H1 (cell line): Measurements from ENCODE around the gene AGPAT2. TPM values are rescaled to one million over a fixed set of nuclear protein-coding genes. Genes with fewer than 3 reads are reported as not detected.
"Not testable (repeated sequence)": the region's sequence is repeated elsewhere in the genome, so short reads cannot be mapped to it uniquely, and the experiment has no call there.

Experiments used
- CTCF ChIA-PET: fragments of 300-600 bp; sonication (Branson Sonifier 250); formaldehyde crosslinking; loops from one replicate; lab custom pipeline; 2021; ENCODE audit not compliant: partially characterized antibody; lab: Charles Lee
- POLR2A ChIA-PET: fragments of 300-600 bp; sonication (Branson Sonifier 250); formaldehyde crosslinking; loops from one replicate; lab custom pipeline; 2021; ENCODE audit warnings: inconsistent platforms; ENCODE audit not compliant: partially characterized antibody; lab: Charles Lee
- DNase-seq, 2 experiments: peaks; one replicate each; pipeline versions ENCODE4 v3.0.0 to v3.0.0-alpha.2; 2010 to 2022; ENCODE audit warnings: low spot score in 2 of 2, low read depth in 1 of 2, mixed read lengths in 1 of 2
- FAIRE-seq: peaks from 2 replicates; lab custom pipeline; 2011; peaks lifted over from hg19 to GRCh38; lab: Jason Lieb, UNC
- H2AFZ ChIP-seq: 2 replicates; pipeline ENCODE4 v1.8.1; 2012; ENCODE audit warnings: low read length, inconsistent platforms
- H2AK5ac ChIP-seq: 2 replicates; pipeline ENCODE4 v1.6.1; 2013; ENCODE audit warnings: low read depth, low read length
- H2BK120ac ChIP-seq: replicated peaks from 2 replicates; pipeline ENCODE3; 2013; ENCODE audit warnings: low read depth, low read length, inconsistent platforms
- H2BK12ac ChIP-seq: 2 replicates; pipeline ENCODE4 v1.6.1; 2013; ENCODE audit warnings: low read depth, low read length
- H2BK15ac ChIP-seq: 2 replicates; pipeline ENCODE4 v1.6.1; 2013; ENCODE audit warnings: low read length
- H2BK20ac ChIP-seq: 2 replicates; pipeline ENCODE4 v1.6.1; 2013; ENCODE audit warnings: low read length
- H2BK5ac ChIP-seq: 2 replicates; pipeline ENCODE4 v1.6.1; 2013; ENCODE audit warnings: low read depth, low read length
- H3K14ac ChIP-seq: 2 replicates; pipeline ENCODE4 v1.6.1; 2013; ENCODE audit warnings: inconsistent platforms; ENCODE audit not compliant: insufficient read length
- H3K18ac ChIP-seq: 2 replicates; pipeline ENCODE4 v1.6.1; 2013; ENCODE audit warnings: low read length; ENCODE audit errors: extremely low read depth
- H3K23ac ChIP-seq: 2 replicates; pipeline ENCODE4 v1.6.1; 2013; ENCODE audit warnings: inconsistent platforms; ENCODE audit not compliant: insufficient read length
- H3K23me2 ChIP-seq: 2 replicates; pipeline ENCODE4 v1.6.1; 2013; ENCODE audit warnings: low read depth, low read length
- H3K27ac ChIP-seq: 2 replicates; pipeline ENCODE4 v1.6.1; 2011; ENCODE audit warnings: low read depth, low read length, inconsistent platforms
- H3K27me3 ChIP-seq, 4 experiments: replicated peaks in 1 of 4; 1 replicate in 1 of 4; 2 replicates in 3 of 4; pipeline versions ENCODE4 v1.6.1 to v1.8.1; 2011 to 2013; ENCODE audit warnings: low read length in 3 of 4, mild to moderate bottlenecking in 3 of 4, inconsistent platforms in 2 of 4, mixed read lengths in 2 of 4, moderate library complexity in 1 of 4; ENCODE audit not compliant: control insufficient read depth in 3 of 4, insufficient read depth in 3 of 4; ENCODE audit errors: extremely low read depth in 1 of 4
- H3K36me3 ChIP-seq, 4 experiments: 2 replicates each; pipeline versions ENCODE4 v1.6.1 to v1.8.1; 2011 to 2013; ENCODE audit warnings: mild to moderate bottlenecking in 4 of 4, low read length in 3 of 4, moderate library complexity in 2 of 4, control low read depth in 1 of 4, inconsistent platforms in 1 of 4; ENCODE audit not compliant: insufficient read depth in 4 of 4, control insufficient read depth in 2 of 4
- H3K4ac ChIP-seq: replicated peaks from 2 replicates; pipeline ENCODE3; 2013; ENCODE audit warnings: low read length, low read depth, mixed read lengths, inconsistent platforms; ENCODE audit not compliant: insufficient read length
- H3K4me1 ChIP-seq, 4 experiments: replicated peaks in 1 of 4; 1 replicate in 1 of 4; 2 replicates in 3 of 4; pipeline versions ENCODE4 v1.6.1 to v1.8.1; 2011 to 2013; ENCODE audit warnings: low read length in 3 of 4, inconsistent platforms in 2 of 4, mixed read lengths in 1 of 4; ENCODE audit not compliant: insufficient read depth in 4 of 4, control insufficient read depth in 3 of 4
- H3K4me2 ChIP-seq, 2 experiments: 2 replicates each; pipeline versions ENCODE4 v1.6.1 to v1.8.1; 2011 to 2013; ENCODE audit warnings: low read depth in 2 of 2, low read length in 2 of 2, control low read depth in 1 of 2, inconsistent platforms in 1 of 2, mild to moderate bottlenecking in 1 of 2; ENCODE audit not compliant: insufficient read depth in 1 of 2
- H3K4me3 ChIP-seq, 4 experiments: fragments of 200-600, 300-600 bp in 1 of 4; sonication (generic), shearing (Covaris generic), sonication (Bioruptor Twin) in 1 of 4; 2 replicates each; pipeline versions ENCODE4 v1.5.1 to v1.8.1; 2011 to 2016; ENCODE audit warnings: low read length in 4 of 4, low read depth in 3 of 4, control low read depth in 2 of 4, inconsistent platforms in 2 of 4, mild to moderate bottlenecking in 2 of 4, mixed read lengths in 1 of 4, moderate library complexity in 1 of 4; ENCODE audit not compliant: insufficient read depth in 2 of 4; ENCODE audit errors: extremely low read depth in 1 of 4
- H3K56ac ChIP-seq: replicated peaks from 2 replicates; pipeline ENCODE3; 2013; ENCODE audit warnings: low read depth, mild to moderate bottlenecking, mixed read lengths, low read length, inconsistent platforms; ENCODE audit not compliant: insufficient read length
- H3K79me1 ChIP-seq: 2 replicates; pipeline ENCODE4 v1.6.1; 2013; ENCODE audit warnings: low read depth, low read length, control low read depth
- H3K79me2 ChIP-seq, 2 experiments: 2 replicates each; pipeline versions ENCODE4 v1.6.1 to v1.8.1; 2012 to 2013; ENCODE audit warnings: low read length in 2 of 2, mild to moderate bottlenecking in 2 of 2, inconsistent platforms in 1 of 2; ENCODE audit not compliant: insufficient read depth in 2 of 2, control insufficient read depth in 1 of 2
- H3K9ac ChIP-seq, 4 experiments: replicated peaks in 1 of 4; 1 replicate in 1 of 4; 2 replicates in 3 of 4; pipeline versions ENCODE4 v1.6.1 to v1.8.1; 2011 to 2013; ENCODE audit warnings: low read depth in 3 of 4, low read length in 3 of 4, control low read depth in 2 of 4, mild to moderate bottlenecking in 2 of 4, moderate library complexity in 2 of 4, inconsistent platforms in 1 of 4; ENCODE audit errors: extremely low read depth in 1 of 4
- H3K9me3 ChIP-seq, 2 experiments: 2 replicates each; pipeline versions ENCODE4 v1.6.1 to v1.8.1; 2012 to 2013; ENCODE audit warnings: mild to moderate bottlenecking in 2 of 2, moderate library complexity in 2 of 2, control low read depth in 1 of 2, inconsistent platforms in 1 of 2, low read depth in 1 of 2, low read length in 1 of 2, mixed read lengths in 1 of 2; ENCODE audit not compliant: insufficient read depth in 2 of 2
- H4K20me1 ChIP-seq, 2 experiments: replicated peaks in 1 of 2; 2 replicates each; pipeline versions ENCODE3 to v1.8.1; 2011 to 2013; ENCODE audit warnings: inconsistent platforms in 2 of 2, low read length in 2 of 2, mild to moderate bottlenecking in 1 of 2; ENCODE audit not compliant: insufficient read depth in 2 of 2, control insufficient read depth in 1 of 2
- H4K5ac ChIP-seq: 2 replicates; pipeline ENCODE4 v1.6.1; 2013; ENCODE audit warnings: low read length, low read depth, mixed read lengths, inconsistent platforms; ENCODE audit not compliant: insufficient read length
- H4K8ac ChIP-seq: 2 replicates; pipeline ENCODE4 v1.8.0; 2013; ENCODE audit warnings: mild to moderate bottlenecking, moderate library complexity, low read length, inconsistent platforms; ENCODE audit not compliant: insufficient read depth; ENCODE audit errors: extremely low read depth
- H4K91ac ChIP-seq: replicated peaks from 2 replicates; pipeline ENCODE3; 2013; ENCODE audit warnings: low read length, mixed read lengths, inconsistent platforms; ENCODE audit not compliant: insufficient read length
- WGBS, 2 experiments: shearing (Covaris generic) in 1 of 2; methylation state at CpG; one replicate each; pipeline versions ENCODE4 v1.1.6 to v1.1.7; 2013 to 2015; ENCODE audit warnings: low lambda C conversion rate in 2 of 2, mixed read lengths in 2 of 2, inconsistent platforms in 1 of 2, low coverage in 1 of 2, missing lambda C conversion rate in 1 of 2; ENCODE audit not compliant: insufficient replicate concordance in 2 of 2, insufficient coverage in 1 of 2, insufficient read length in 1 of 2; ENCODE audit errors: extremely low coverage in 1 of 2, missing lambda C conversion rate in 1 of 2; 5-methylcytosine and 5-hydroxymethylcytosine counted together
- polyA plus RNA-seq, 7 experiments: library from polyadenylated mRNA; depleted of rRNA in 3 of 7; stranded (reverse) in 5 of 7; unstranded in 2 of 7; fragments of >200 nt in 5 of 7; fragments of 200-250 nt in 2 of 7; gene quantifications; 1 replicate in 5 of 7; 2 replicates in 1 of 7; 4 replicates in 1 of 7; pipeline versions ENCODE4 v1.2.1 to v1.2.3, GENCODE V29; 2011 to 2013; ENCODE audit warnings: missing spikeins in 2 of 7, mixed read lengths in 2 of 7
- total RNA-seq: library from RNA; stranded (reverse); fragmentation: NEBNext Ultra II Directional; extraction: Animal tissue kit (Norgen Biotek cat#: 25700); gene quantifications from 2 replicates; pipeline ENCODE4 v1.2.1, GENCODE V29; 2021

AGPAT2 gene
- total and polyA plus RNA-seq, 2 of the 8 experiments (the other 6 are each of a cell fraction or from before 2014, with no cell fraction given): 31.6 to 37.6 TPM

- CTCF ChIA-PET: interaction anchor here (1.0 to 1.4 kb wide), 2 partner anchors 16 kb away, joined by 3 to 6 read pairs; no protein-coding TSS in a partner anchor
- H3K4ac ChIP-seq, H2BK12ac ChIP-seq, H3K23ac ChIP-seq, H4K5ac ChIP-seq, H2AFZ ChIP-seq, H2BK5ac ChIP-seq, H4K91ac ChIP-seq, H4K8ac ChIP-seq, DNase-seq, H3K56ac ChIP-seq, H3K9ac ChIP-seq, FAIRE-seq, H3K36me3 ChIP-seq, H2AK5ac ChIP-seq, H3K14ac ChIP-seq, H2BK15ac ChIP-seq, H3K27me3 ChIP-seq, H3K27ac ChIP-seq, H2BK120ac ChIP-seq, H3K18ac ChIP-seq, H3K23me2 ChIP-seq, H3K9me3 ChIP-seq, H2BK20ac ChIP-seq: not testable (repeated sequence)
- Histone ChIP-seq H3K4me2 (peak overlapping the region; percentile 77 to 80; a peak in 3 of 4 replicates), H3K79me1 (peaks cover 16% of the 10 kb centered on the region), H3K79me2 (peaks cover 0 to 11% of the 10 kb centered on the region in 2 experiments; a peak in 1 of 4 replicates), H3K4me1 (peaks cover 0 to 12% (median 6%) of the 10 kb centered on the region in 4 experiments; a peak in 5 of 7 replicates), H4K20me1 (peaks cover 11 to 13% of the 10 kb centered on the region in 2 experiments), H3K4me3 (peak overlapping the region in 2 of 4 experiments; percentile 53 to 90; a peak in 5 of 8 replicates)
- WGBS, 2 experiments: 93% methylated on average over 4 of the region's 4 CpGs; no CpG with 5 or more reads in 1 of the 2 experiments
- POLR2A ChIA-PET: interaction anchor here (4.7 to 11.2 kb wide), 2 partner anchors 11 to 20 kb away, joined by 46 to 223 read pairs; no protein-coding TSS in a partner anchor
Measured at GRCh38 chr9:136711219-136711648, 24.0 kb upstream of the AGPAT2 start.
